DND-41 (cell line): Measurements from ENCODE around the gene BCAS3.

Experiments
- ATAC-seq: fragments of 200-7000 bp; cut with Tn5 transposase; 3 replicates; pipeline ENCODE4 v1.9.1; 2021; ENCODE audit warnings: low read depth; ENCODE audit not compliant: insufficient read depth
- DNase-seq: peaks from one replicate; pipeline ENCODE4 v3.0.0-alpha.2; 2020
- H2AFZ ChIP-seq: 2 replicates; pipeline ENCODE4 v1.6.0; 2012; ENCODE audit warnings: low read depth, low read length
- H3K27ac ChIP-seq: 2 replicates; pipeline ENCODE4 v1.5.1; 2012; ENCODE audit warnings: low read length, inconsistent platforms
- H3K27me3 ChIP-seq: fragments of 200-600 bp; sonication (generic); 2 replicates; pipeline ENCODE4 v1.6.0; 2012; ENCODE audit warnings: low read length, mild to moderate bottlenecking, inconsistent platforms; ENCODE audit not compliant: insufficient read depth, poor library complexity
- H3K36me3 ChIP-seq: 2 replicates; pipeline ENCODE4 v1.5.1; 2012; ENCODE audit warnings: low read length, inconsistent platforms; ENCODE audit not compliant: insufficient read depth
- H3K4me1 ChIP-seq: 2 replicates; pipeline ENCODE4 v1.5.1; 2012; ENCODE audit warnings: mild to moderate bottlenecking, low read length; ENCODE audit not compliant: insufficient read depth
- H3K4me2 ChIP-seq: 2 replicates; pipeline ENCODE4 v1.6.0; 2012; ENCODE audit warnings: mild to moderate bottlenecking, moderate library complexity, low read length, inconsistent platforms; ENCODE audit not compliant: insufficient read depth
- H3K4me3 ChIP-seq, 2 experiments: fragments of 200-600 bp in 1 of 2; shearing (Covaris generic) in 1 of 2; 2 replicates each; pipeline ENCODE4 v1.5.1; 2012 to 2016; ENCODE audit warnings: inconsistent platforms in 2 of 2, low read length in 2 of 2, mild to moderate bottlenecking in 2 of 2, low read depth in 1 of 2, moderate library complexity in 1 of 2
- H3K79me2 ChIP-seq: 2 replicates; pipeline ENCODE4 v1.6.0; 2012; ENCODE audit warnings: low read length, inconsistent platforms; ENCODE audit not compliant: insufficient read depth
- H3K9ac ChIP-seq: 2 replicates; pipeline ENCODE4 v1.6.0; 2012; ENCODE audit warnings: low read depth, mild to moderate bottlenecking, inconsistent platforms, low read length, moderate library complexity
- H3K9me3 ChIP-seq: 2 replicates; pipeline ENCODE4 v1.5.1; 2012; ENCODE audit warnings: low read length, moderate library complexity, mild to moderate bottlenecking, inconsistent platforms; ENCODE audit not compliant: insufficient read depth, severe bottlenecking
- H4K20me1 ChIP-seq: 2 replicates; pipeline ENCODE4 v1.6.0; 2012; ENCODE audit warnings: low read length; ENCODE audit not compliant: insufficient read depth
- CTCF ChIP-seq: IDR thresholded peaks from 2 replicates; pipeline ENCODE4 v1.5.1; 2012; ENCODE audit warnings: borderline replicate concordance, low read length, moderate library complexity, mild to moderate bottlenecking; ENCODE audit not compliant: poor library complexity, severe bottlenecking; ENCODE audit errors: extremely low read depth
- EZH2 ChIP-seq: IDR thresholded peaks from 3 replicates; pipeline ENCODE4 v1.6.1; 2012; ENCODE audit warnings: borderline replicate concordance, low read depth, mild to moderate bottlenecking, moderate library complexity, low read length, inconsistent platforms; ENCODE audit not compliant: severe bottlenecking

Gene BCAS3

GRCh38 chr17:61254904-61255303 is 577.3 kb downstream of the BCAS3 start:
- ATAC-seq (no peak), DNase-seq (no peak)
- no peaks in the 10 kb centered on the region for H3K27me3 ChIP-seq
- no peak overlapping the region for H3K9ac ChIP-seq
- H3K4me2 ChIP-seq = no peak overlapping the region
- no peaks in the 10 kb centered on the region for H3K36me3 ChIP-seq
- H3K4me1 ChIP-seq = no peaks in the 10 kb centered on the region
- no peak overlapping the region for H3K27ac ChIP-seq
- TF ChIP-seq CTCF (no peak), EZH2 (no peak)
- H2AFZ ChIP-seq = no peak overlapping the region
- no peaks in the 10 kb centered on the region for H3K79me2 ChIP-seq
- H3K9me3 ChIP-seq = no peaks in the 10 kb centered on the region
- H4K20me1 ChIP-seq = no peaks in the 10 kb centered on the region
- no peak overlapping the region for H3K4me3 ChIP-seq

GRCh38 chr17:61255647-61256046 is 578.0 kb downstream of the BCAS3 start:
- Histone ChIP-seq H3K79me2 (no peaks in the 10 kb centered on the region), H3K9me3 (no peaks in the 10 kb centered on the region), H3K4me2 (no peak overlapping the region), H3K27me3 (no peaks in the 10 kb centered on the region), H3K27ac (no peak overlapping the region), H3K4me3 (no peak overlapping the region), H3K9ac (no peak overlapping the region), H3K36me3 (no peaks in the 10 kb centered on the region), H2AFZ (no peak overlapping the region), H3K4me1 (no peaks in the 10 kb centered on the region), H4K20me1 (no peaks in the 10 kb centered on the region)
- ATAC-seq (no peak), DNase-seq (no peak)
- no peak for TF ChIP-seq CTCF
- no peak for TF ChIP-seq EZH2

- no peak overlapping the region for H2AFZ ChIP-seq
- TF ChIP-seq CTCF (no peak), EZH2 (no peak)
- ATAC-seq = no peak
Measured at GRCh38 chr17:61259360-61259759, 581.7 kb downstream of the BCAS3 start.

More at GRCh38 chr17:61259360-61259759, 581.7 kb downstream of the BCAS3 start:
- Histone ChIP-seq H3K4me2 (no peak overlapping the region), H4K20me1 (no peaks in the 10 kb centered on the region), H3K27me3 (no peaks in the 10 kb centered on the region), H3K4me1 (no peaks in the 10 kb centered on the region), H3K9me3 (no peaks in the 10 kb centered on the region), H3K36me3 (no peaks in the 10 kb centered on the region), H3K9ac (no peak overlapping the region), H3K79me2 (no peaks in the 10 kb centered on the region), H3K4me3 (no peak overlapping the region), H3K27ac (no peak overlapping the region)
- DNase-seq = no peak
